ENCODE measurements around the gene TMEM176A. TPM values are rescaled to one million over a fixed set of nuclear protein-coding genes. Genes with fewer than 3 reads are reported as not detected.
A peak's percentile ranks its signal among the peaks of the same experiment; 100 is the strongest.

The TMEM176A gene
- total RNA-seq, 1 donor from 2014 or later: 2.0 TPM

DNA sequence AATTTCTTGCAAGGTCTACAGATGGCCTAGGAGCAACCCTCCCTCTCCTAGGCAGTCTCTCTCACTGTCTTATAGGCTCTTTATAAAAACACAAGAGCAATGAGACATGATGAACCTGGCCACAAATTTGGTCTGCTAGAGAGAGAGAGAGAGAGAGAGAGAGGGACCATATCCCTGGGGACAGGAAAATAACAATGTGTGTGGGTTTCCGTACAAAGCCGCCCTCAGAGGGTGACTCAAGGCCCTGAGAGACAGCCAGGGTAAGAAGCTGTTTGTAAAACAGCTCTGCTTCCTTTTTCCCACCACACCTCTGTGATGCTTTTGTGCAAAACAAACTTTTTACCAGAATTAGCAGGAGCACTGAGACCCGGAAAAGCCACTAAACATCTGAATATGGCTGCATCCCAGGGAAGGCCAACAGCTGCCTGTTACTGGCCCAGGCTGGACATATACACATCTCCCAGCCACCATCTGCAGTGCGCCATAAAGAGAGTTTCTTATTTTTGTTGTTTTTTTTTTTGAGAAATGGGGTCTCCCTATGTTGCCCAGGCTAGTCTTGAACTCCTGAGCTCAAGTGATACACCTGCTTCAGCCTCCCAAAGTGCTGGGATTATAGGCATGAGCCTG is 45.0 kb upstream of the TMEM176A start:
- H3K9me3 Mint-ChIP-seq: no peaks in the 10 kb centered on the region
- TF ChIP-seq, protein P1, sequence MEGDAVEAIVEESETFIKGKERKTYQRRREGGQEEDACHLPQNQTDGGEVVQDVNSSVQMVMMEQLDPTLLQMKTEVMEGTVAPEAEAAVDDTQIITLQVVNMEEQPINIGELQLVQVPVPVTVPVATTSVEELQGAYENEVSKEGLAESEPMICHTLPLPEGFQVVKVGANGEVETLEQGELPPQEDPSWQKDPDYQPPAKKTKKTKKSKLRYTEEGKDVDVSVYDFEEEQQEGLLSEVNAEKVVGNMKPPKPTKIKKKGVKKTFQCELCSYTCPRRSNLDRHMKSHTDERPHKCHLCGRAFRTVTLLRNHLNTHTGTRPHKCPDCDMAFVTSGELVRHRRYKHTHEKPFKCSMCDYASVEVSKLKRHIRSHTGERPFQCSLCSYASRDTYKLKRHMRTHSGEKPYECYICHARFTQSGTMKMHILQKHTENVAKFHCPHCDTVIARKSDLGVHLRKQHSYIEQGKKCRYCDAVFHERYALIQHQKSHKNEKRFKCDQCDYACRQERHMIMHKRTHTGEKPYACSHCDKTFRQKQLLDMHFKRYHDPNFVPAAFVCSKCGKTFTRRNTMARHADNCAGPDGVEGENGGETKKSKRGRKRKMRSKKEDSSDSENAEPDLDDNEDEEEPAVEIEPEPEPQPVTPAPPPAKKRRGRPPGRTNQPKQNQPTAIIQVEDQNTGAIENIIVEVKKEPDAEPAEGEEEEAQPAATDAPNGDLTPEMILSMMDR (conservative IDR thresholded peaks at IDR 0.05): no peak
- no peaks in the 10 kb centered on the region for H3K36me3 Mint-ChIP-seq (ENCODE audit: low read depth)
- H3K27me3 Mint-ChIP-seq (ENCODE audit: low read depth): peaks cover 22% of the 10 kb centered on the region
- no peak for DNase-seq (ENCODE audit: low read depth, low spot score)
- H3K4me1 Mint-ChIP-seq: peaks cover 7% of the 10 kb centered on the region
- H3K4me3 Mint-ChIP-seq: no peak overlapping the region
- no peak overlapping the region for H3K27ac Mint-ChIP-seq (ENCODE audit: unreplicated experiment)

GRCh38 chr7:150756166-150756565 is 44.4 kb upstream of the TMEM176A start:
- Mint-ChIP-seq H3K27me3 (ENCODE audit: low read depth) (peaks cover 20% of the 10 kb centered on the region), H3K36me3 (ENCODE audit: low read depth) (no peaks in the 10 kb centered on the region), H3K9me3 (no peaks in the 10 kb centered on the region), H3K27ac (ENCODE audit: unreplicated experiment) (no peak overlapping the region), H3K4me1 (peaks cover 4% of the 10 kb centered on the region), H3K4me3 (no peak overlapping the region)
- TF ChIP-seq, protein P1 (conservative IDR thresholded peaks at IDR 0.05): no peak
- DNase-seq (ENCODE audit: low read depth, low spot score): no peak

- peaks cover 4% of the 10 kb centered on the region for H3K4me1 Mint-ChIP-seq
- H3K4me3 Mint-ChIP-seq: no peak overlapping the region
- no peaks in the 10 kb centered on the region for H3K36me3 Mint-ChIP-seq (ENCODE audit: low read depth)
- TF ChIP-seq, protein P1 (conservative IDR thresholded peaks at IDR 0.05): peak; percentile 46
- peaks cover 3% of the 10 kb centered on the region for H3K9me3 Mint-ChIP-seq
- DNase-seq (ENCODE audit: low read depth, low spot score): no peak
- H3K27ac Mint-ChIP-seq (ENCODE audit: unreplicated experiment): no peak overlapping the region
- peaks cover 20% of the 10 kb centered on the region for H3K27me3 Mint-ChIP-seq (ENCODE audit: low read depth)
These were observed 43.7 kb upstream of the TMEM176A start for GRCh38 chr7:150756858-150757257.

DNA sequence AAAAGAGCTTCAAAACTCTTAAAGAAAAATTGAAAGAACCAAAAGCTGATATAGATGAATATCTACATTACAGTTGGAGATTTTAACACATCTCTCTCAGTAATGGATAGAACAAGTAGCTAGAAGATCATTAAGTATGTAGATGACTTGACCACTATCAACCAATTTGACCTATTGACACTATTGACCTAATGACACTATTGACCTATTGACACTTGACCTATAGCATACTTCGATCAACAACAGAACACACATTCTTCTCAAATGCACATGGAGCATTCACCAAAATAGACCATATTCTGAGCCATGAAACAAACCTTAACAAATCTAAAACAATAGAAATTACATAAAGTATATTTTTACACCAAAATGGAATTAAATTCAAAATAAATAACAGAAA is 41.1 kb upstream of the TMEM176A start:
- Mint-ChIP-seq H3K27ac (ENCODE audit: unreplicated experiment) (no peak overlapping the region), H3K36me3 (ENCODE audit: low read depth) (no peaks in the 10 kb centered on the region), H3K4me1 (peaks cover 4% of the 10 kb centered on the region), H3K4me3 (no peak overlapping the region), H3K9me3 (peaks cover 3% of the 10 kb centered on the region), H3K27me3 (ENCODE audit: low read depth) (peaks cover 15% of the 10 kb centered on the region)
- no peak for DNase-seq (ENCODE audit: low read depth, low spot score)
- TF ChIP-seq, protein P1 (conservative IDR thresholded peaks at IDR 0.05): no peak

- H3K27me3 Mint-ChIP-seq (ENCODE audit: low read depth): peaks cover 2% of the 10 kb centered on the region
- peaks cover 2% of the 10 kb centered on the region for H3K9me3 Mint-ChIP-seq
- TF ChIP-seq, protein P1 (conservative IDR thresholded peaks at IDR 0.05): no peak
- H3K27ac Mint-ChIP-seq (ENCODE audit: unreplicated experiment): no peak overlapping the region
- no peaks in the 10 kb centered on the region for H3K36me3 Mint-ChIP-seq (ENCODE audit: low read depth)
- DNase-seq (ENCODE audit: low read depth, low spot score): no peak
- H3K4me1 Mint-ChIP-seq: no peaks in the 10 kb centered on the region
- H3K4me3 Mint-ChIP-seq: no peak overlapping the region
These were observed 34.2 kb upstream of the TMEM176A start for GRCh38 chr7:150766334-150766709.

Measured in neural crest cell (in vitro differentiated cells).